Mucosa of rectum (tissue), 2 donors: Measurements from ENCODE around the gene APBB2.
"Not testable (repeated sequence)": the region's sequence is repeated elsewhere in the genome, so short reads cannot be mapped to it uniquely, and the experiment has no call there.

Experiments used
- H3K27ac ChIP-seq, 2 donors: one replicate each; pipeline ENCODE4 v1.7.0; 2013; ENCODE audit warnings: inconsistent platforms in 2 of 2, low read depth in 2 of 2, low read length in 2 of 2
- H3K27me3 ChIP-seq, 2 donors: one replicate each; pipeline ENCODE4 v1.7.0; 2013; ENCODE audit warnings: low read length in 2 of 2; ENCODE audit not compliant: control insufficient read depth in 2 of 2, insufficient read depth in 2 of 2
- H3K36me3 ChIP-seq, 2 donors: one replicate each; pipeline ENCODE4 v1.7.0; 2013; ENCODE audit warnings: low read length in 2 of 2; ENCODE audit not compliant: control insufficient read depth in 2 of 2, insufficient read depth in 2 of 2
- H3K4me1 ChIP-seq, 2 donors: one replicate each; pipeline ENCODE4 v1.7.0; 2013; ENCODE audit warnings: low read length in 2 of 2, mild to moderate bottlenecking in 1 of 2; ENCODE audit not compliant: control insufficient read depth in 2 of 2, insufficient read depth in 2 of 2
- H3K4me3 ChIP-seq, 2 donors: one replicate each; pipeline ENCODE4 v1.7.0; 2013; ENCODE audit warnings: low read length in 2 of 2
- H3K9ac ChIP-seq, 2 donors: one replicate each; pipeline ENCODE4 v1.7.0; 2013; ENCODE audit warnings: low read length in 2 of 2, low read depth in 1 of 2, mild to moderate bottlenecking in 1 of 2
- H3K9me3 ChIP-seq, 2 donors: one replicate each; pipeline ENCODE4 v1.7.0; 2013; ENCODE audit warnings: low read length in 2 of 2; ENCODE audit not compliant: control insufficient read depth in 2 of 2
- donor health status: healthy.
- donor health status: Normal muscosa, but diverticular disease.

APBB2 gene

GRCh38 chr4:41150401-41150800, 63.9 kb downstream of the APBB2 start:
- Histone ChIP-seq H3K4me1 (no peaks in the 10 kb centered on the region), H3K9me3 (no peaks in the 10 kb centered on the region)

DNA sequence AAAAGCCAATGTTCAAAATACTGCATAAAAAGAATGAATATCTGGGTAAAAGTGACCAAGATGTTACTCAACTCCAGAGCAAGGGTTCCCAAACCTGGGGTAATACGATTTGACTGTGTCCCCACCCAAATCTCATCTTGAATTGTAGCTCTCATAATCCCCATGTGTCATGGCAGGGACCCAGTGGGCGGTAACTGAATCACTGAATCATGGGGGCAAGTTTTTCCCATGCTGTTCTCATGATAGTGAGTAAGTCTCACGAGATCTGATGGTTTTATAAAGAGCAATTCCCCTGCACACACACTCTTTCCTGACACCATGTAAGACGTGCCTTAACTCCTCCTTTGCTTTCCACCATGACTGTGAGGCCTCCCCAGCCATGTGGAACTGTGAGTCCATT, 64.8 kb downstream of the APBB2 start:
- not testable (repeated sequence) for H3K27ac ChIP-seq

More at GRCh38 chr4:41150401-41150800, 63.9 kb downstream of the APBB2 start:
- Histone ChIP-seq H3K27ac (no peak overlapping the region), H3K36me3 (no peaks in the 10 kb centered on the region), H3K27me3 (no peaks in the 10 kb centered on the region), H3K4me3 (no peak overlapping the region), H3K9ac (no peak overlapping the region)

DNA sequence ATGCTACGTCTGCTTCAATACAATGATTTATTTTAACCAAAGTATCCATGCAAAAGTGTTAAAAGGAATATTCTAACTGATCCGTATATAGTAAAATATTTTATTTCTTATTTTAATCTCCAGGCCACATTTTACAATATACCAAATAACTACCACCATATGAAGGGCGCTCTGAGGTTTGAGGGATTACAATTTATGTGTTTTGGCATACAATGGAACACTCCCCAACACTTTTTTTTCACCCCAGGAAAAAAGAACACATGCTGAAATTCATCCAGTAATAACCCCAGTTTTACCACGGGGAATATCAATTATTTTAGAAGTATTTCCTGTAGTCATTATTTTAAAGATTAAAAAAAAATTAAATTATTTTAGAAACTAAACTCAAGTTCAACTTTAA, 65.4 kb downstream of the APBB2 start:
- Histone ChIP-seq H3K27me3 (no peaks in the 10 kb centered on the region), H3K9me3 (no peaks in the 10 kb centered on the region), H3K9ac (no peak overlapping the region), H3K27ac (no peak overlapping the region), H3K4me3 (no peak overlapping the region), H3K36me3 (no peaks in the 10 kb centered on the region), H3K4me1 (no peaks in the 10 kb centered on the region)

More for the DNA sequence above, 64.8 kb downstream of the APBB2 start:
- not testable (repeated sequence) for H3K9ac ChIP-seq, H3K9me3 ChIP-seq, H3K4me3 ChIP-seq, H3K4me1 ChIP-seq, H3K27me3 ChIP-seq, H3K36me3 ChIP-seq

GRCh38 chr4:41148292-41148691, 66.0 kb downstream of the APBB2 start:
- Histone ChIP-seq H3K27ac (no peak overlapping the region), H3K27me3 (no peaks in the 10 kb centered on the region), H3K4me3 (no peak overlapping the region), H3K9me3 (no peaks in the 10 kb centered on the region), H3K9ac (no peak overlapping the region), H3K4me1 (no peaks in the 10 kb centered on the region), H3K36me3 (no peaks in the 10 kb centered on the region)

DNA sequence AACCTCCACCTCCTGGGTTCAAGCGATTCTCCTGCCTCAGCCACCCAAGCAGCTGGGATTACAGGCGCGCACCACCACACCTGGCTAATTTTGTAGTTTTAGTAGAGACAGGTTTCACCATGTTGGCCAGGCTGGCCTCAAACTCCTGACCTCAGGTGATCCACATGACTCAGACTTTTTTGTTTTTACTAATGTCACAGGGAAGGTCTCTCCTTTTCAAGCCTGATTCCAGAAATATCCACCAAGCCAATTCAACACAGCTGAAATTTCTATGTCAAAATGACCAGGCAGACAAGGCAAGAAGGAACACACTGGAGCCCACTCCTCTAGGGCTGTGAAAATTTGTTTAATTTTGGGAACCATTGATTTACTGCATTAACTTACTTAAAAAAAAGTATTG, 66.8 kb downstream of the APBB2 start:
- not testable (repeated sequence) for H3K9ac ChIP-seq, H3K4me3 ChIP-seq, H3K27ac ChIP-seq, H3K36me3 ChIP-seq, H3K27me3 ChIP-seq, H3K9me3 ChIP-seq, H3K4me1 ChIP-seq

DNA sequence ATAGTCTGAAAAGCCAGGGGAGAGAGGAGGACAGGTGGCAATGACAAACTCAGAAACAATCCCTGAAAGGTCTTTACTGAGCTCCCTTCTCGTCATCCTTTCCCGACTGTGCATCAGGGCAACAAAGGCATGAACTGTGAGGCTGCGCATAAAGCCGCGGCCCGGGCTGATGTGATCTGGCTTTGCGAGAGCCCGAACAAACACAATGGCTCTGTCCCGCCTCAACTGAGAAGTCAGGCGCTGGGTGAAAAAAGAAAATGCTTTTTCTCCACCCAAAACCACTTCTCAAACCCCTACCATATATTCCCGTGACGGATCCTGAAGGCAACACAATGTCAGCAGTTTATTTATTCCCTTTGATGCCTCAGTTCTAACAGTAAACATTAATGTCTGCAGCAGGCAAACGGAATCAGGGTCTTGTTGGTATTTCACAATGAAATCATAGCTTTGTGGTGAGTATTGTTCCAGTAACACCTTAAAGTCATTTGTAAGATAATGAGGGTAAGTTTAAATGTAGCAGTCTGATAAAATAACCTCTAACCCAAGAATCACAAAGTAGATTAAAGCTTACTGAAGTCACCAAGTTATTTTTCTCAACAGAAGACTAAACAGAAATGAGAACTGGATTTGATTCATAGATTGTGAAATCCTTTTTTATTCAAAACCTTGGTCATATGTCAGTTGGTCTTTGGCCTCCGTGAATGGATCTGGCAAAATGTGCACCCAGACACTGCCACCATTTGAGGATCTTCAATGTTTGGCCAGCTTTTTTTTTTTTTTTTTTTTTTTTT, 67.4 kb downstream of the APBB2 start:
- H3K27me3 ChIP-seq, result no peaks in the 10 kb centered on the region
- H3K9me3 ChIP-seq, result no peaks in the 10 kb centered on the region
- peaks cover 0 to 4% of the 10 kb centered on the region in 2 donors for H3K4me1 ChIP-seq
- H3K36me3 ChIP-seq, result no peaks in the 10 kb centered on the region
- no peak overlapping the region for H3K4me3 ChIP-seq
- no peak overlapping the region for H3K9ac ChIP-seq
- H3K27ac ChIP-seq, result no peak overlapping the region

DNA sequence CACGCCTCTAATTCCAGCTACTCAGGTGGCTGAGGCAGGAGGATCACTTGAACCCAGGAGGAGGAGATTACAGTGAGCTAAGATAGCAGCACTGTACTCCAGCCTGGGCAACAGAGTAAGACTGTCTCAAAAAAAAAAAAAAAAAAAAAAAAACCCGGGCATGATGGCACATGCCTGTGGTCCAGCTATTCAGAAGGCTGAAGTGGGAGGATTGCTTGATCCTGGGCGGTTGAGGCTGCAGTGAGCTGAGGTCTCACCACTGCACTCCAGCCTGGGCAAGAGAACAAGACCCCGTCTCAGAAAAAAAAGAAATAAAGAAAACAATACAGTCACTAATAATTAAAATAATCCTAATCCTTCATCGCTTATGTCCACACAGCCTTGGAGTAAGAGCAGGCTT, 68.1 kb downstream of the APBB2 start:
- Histone ChIP-seq H3K4me1 (peaks cover 0 to 4% of the 10 kb centered on the region in 2 donors), H3K9me3 (no peaks in the 10 kb centered on the region), H3K36me3 (no peaks in the 10 kb centered on the region), H3K9ac (no peak overlapping the region), H3K27ac (no peak overlapping the region), H3K27me3 (no peaks in the 10 kb centered on the region), H3K4me3 (no peak overlapping the region)

DNA sequence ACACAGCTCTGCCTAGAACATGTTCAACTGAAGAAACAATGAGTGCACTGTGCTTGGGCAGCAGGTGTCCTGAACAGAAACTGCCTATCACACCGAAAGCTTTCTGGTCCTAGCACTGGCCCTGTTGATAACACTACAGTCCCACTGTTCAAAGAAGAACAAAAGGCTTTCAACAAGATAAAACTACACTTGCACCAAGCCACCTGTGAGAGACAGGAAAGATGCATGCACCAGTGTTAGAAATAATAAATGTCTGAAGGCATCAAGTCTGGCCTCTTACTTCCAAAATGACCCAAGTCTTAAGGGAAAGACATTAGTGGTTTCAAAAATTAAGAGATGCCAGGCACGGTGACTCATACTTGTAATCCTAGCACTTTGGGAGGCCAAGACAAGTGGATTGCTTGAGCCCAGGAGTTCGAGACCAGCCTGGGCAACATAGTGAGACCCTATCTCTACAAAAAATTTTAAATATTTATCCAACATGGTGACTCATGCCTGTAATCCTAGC, 68.7 kb downstream of the APBB2 start:
- no peak overlapping the region for H3K27ac ChIP-seq
- H3K9ac ChIP-seq, result no peak overlapping the region
- no peaks in the 10 kb centered on the region for H3K27me3 ChIP-seq
- no peaks in the 10 kb centered on the region for H3K36me3 ChIP-seq
- H3K4me1 ChIP-seq, result peaks cover 0 to 4% of the 10 kb centered on the region in 2 donors
- no peaks in the 10 kb centered on the region for H3K9me3 ChIP-seq
- H3K4me3 ChIP-seq, result no peak overlapping the region

DNA sequence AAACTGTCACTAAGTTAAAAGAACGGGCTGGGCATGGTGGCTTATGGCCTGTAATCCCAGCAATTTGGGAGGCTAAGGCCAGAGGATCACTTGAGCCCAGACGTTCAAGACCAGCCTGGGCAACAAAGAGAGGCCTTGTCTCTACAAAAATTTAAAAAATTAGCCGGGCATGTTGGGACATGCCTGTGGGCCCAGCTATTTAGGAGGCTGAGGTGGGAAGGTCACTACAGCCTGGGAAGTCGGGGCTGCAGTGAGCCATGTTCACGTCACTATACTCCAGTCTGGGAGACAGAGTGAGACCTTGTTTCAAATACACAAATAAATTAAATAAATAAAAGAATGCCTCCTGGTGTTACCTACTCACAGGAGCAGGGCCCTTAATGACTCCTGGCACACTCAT, 69.5 kb downstream of the APBB2 start:
- Histone ChIP-seq H3K9ac (no peak overlapping the region), H3K27me3 (no peaks in the 10 kb centered on the region), H3K36me3 (no peaks in the 10 kb centered on the region), H3K4me3 (no peak overlapping the region), H3K4me1 (peaks cover 0 to 4% of the 10 kb centered on the region in 2 donors), H3K27ac (no peak overlapping the region), H3K9me3 (no peaks in the 10 kb centered on the region)

DNA sequence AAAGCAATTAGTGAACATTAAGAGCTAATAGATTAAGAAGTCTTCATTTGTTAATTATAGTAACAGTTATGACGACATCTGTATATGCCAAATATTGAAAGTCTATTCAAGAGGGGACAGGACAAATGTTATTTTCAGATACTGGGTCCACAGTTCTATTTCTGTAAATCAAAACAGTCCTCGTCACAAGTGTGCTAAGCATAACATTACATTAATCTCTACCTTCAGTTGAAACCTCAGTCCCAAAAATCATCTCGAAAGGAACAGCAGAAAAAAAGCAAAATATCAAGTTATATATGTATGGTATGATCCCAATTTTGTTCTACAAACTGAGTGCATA, 70.3 kb downstream of the APBB2 start:
- Histone ChIP-seq H3K4me3 (no peak overlapping the region), H3K9ac (no peak overlapping the region), H3K9me3 (no peaks in the 10 kb centered on the region), H3K27ac (peak overlapping the region; percentile 27 to 49), H3K4me1 (peaks cover 0 to 4% of the 10 kb centered on the region in 2 donors), H3K36me3 (no peaks in the 10 kb centered on the region), H3K27me3 (no peaks in the 10 kb centered on the region)
